Skeletal muscle tissue (tissue), 4 donors: ENCODE results near the gene ENOX2. TPM values are rescaled to one million over a fixed set of nuclear protein-coding genes. Genes with fewer than 3 reads are reported as not detected.
"Not testable (repeated sequence)": the region's sequence is repeated elsewhere in the genome, so short reads cannot be mapped to it uniquely, and the experiment has no call there.

Experiments used
- H3K27ac ChIP-seq: one replicate; pipeline ENCODE4 v1.7.0; 2013; ENCODE audit warnings: mild to moderate bottlenecking, low read depth, low read length, inconsistent platforms
- H3K27me3 ChIP-seq, 3 donors: one replicate each; pipeline ENCODE4 v1.7.0; 2013; ENCODE audit warnings: low read length in 3 of 3; ENCODE audit not compliant: control insufficient read depth in 3 of 3, insufficient read depth in 3 of 3
- H3K36me3 ChIP-seq, 3 donors: one replicate each; pipeline ENCODE4 v1.7.0; 2013; ENCODE audit warnings: low read length in 3 of 3; ENCODE audit not compliant: control insufficient read depth in 3 of 3, insufficient read depth in 3 of 3
- H3K4me1 ChIP-seq, 3 donors: one replicate each; pipeline ENCODE4 v1.7.0; 2013; ENCODE audit warnings: low read length in 3 of 3, mild to moderate bottlenecking in 3 of 3; ENCODE audit not compliant: control insufficient read depth in 3 of 3, insufficient read depth in 3 of 3
- H3K4me3 ChIP-seq, 3 donors: one replicate each; pipeline ENCODE4 v1.7.0; 2013; ENCODE audit warnings: low read length in 3 of 3
- H3K9ac ChIP-seq, 3 donors: one replicate each; pipeline ENCODE4 v1.7.0; 2013; ENCODE audit warnings: low read length in 3 of 3, mild to moderate bottlenecking in 3 of 3, moderate library complexity in 2 of 3, low read depth in 1 of 3
- H3K9me3 ChIP-seq, 3 donors: one replicate each; pipeline ENCODE4 v1.7.0; 2013; ENCODE audit warnings: low read length in 3 of 3; ENCODE audit not compliant: control insufficient read depth in 3 of 3
- total RNA-seq: library from RNA; depleted of rRNA; stranded (reverse); fragments of >200 nt; gene quantifications from one replicate; pipeline ENCODE4 v1.2.3, GENCODE V29; 2014
- donor health status: Osteomylitis.

ENOX2 gene
- total RNA-seq, 1 donor from 2014 or later: 11.5 TPM

DNA sequence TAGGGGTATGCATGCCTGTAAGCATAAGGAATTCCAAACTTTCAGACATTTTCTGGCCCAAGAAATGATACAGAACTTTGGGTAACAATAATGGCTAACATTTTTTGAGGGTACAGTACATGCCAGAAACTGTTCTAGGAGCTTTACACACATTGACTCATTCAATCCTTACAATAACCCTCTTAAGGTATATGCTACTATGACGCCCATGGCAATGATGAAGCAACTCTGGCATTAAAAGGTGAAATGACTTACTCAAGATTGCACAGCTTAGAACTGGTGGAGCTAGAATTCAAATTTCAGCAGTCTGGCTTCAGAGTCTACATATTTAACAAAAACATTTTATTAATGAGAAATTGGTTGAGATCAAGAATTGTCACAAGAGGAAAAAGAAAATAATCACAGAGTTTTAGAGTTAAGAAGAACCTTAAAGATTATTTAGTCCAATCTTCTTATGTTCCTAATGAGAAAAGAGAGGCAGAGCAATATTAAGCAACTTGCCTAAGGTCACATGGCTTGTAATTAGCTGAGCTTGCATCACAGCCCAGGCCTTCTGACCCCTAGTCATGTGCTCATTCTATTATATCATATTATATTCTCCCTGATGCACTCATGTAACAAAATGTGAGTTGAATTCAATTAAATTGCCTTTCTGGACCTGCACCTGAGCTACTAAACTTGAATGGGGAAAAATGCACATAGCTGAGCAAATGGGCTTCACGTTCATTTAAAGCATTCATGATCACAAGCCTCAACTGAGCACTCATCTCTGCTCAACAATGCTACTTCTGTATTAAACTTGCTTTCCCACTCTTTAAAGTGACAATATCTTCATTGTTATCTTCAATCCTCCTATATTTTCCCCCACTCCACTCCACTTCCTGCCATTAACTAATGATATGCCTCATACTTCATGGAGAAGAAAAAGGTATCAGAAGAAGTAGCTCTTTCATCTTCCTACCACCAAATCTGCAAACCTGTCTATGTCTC is 73.2 kb downstream of the ENOX2 start:
- Histone ChIP-seq H3K9ac (no peak overlapping the region), H3K9me3 (no peaks in the 10 kb centered on the region), H3K27ac (no peak overlapping the region), H3K4me1 (peaks cover 0 to 3% (median 2%) of the 10 kb centered on the region in 3 donors), H3K4me3 (no peak overlapping the region), H3K27me3 (no peaks in the 10 kb centered on the region), H3K36me3 (no peaks in the 10 kb centered on the region)

DNA sequence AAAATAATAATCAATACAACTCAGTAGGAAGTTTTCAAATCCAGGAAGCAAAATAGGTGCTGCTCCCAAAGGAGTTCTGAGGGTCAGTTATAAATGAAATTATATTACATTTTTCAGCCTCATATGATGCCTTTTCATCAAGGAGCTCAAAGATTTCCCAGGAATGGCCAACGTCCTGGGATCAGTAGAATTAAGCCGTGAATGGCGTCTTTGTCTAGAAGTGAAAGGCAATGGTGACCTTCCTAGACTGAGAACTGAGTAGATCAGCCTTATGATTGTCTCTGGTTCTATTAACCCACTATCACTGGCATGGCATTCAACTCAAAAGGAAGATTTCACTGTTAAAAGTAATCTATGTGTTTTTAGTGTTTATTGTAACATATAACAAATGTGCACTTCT is 74.4 kb downstream of the ENOX2 start:
- Histone ChIP-seq H3K27ac (no peak overlapping the region), H3K27me3 (no peaks in the 10 kb centered on the region), H3K4me3 (no peak overlapping the region), H3K9ac (no peak overlapping the region), H3K36me3 (no peaks in the 10 kb centered on the region), H3K4me1 (peaks cover 0 to 3% (median 0%) of the 10 kb centered on the region in 3 donors), H3K9me3 (no peaks in the 10 kb centered on the region)

DNA sequence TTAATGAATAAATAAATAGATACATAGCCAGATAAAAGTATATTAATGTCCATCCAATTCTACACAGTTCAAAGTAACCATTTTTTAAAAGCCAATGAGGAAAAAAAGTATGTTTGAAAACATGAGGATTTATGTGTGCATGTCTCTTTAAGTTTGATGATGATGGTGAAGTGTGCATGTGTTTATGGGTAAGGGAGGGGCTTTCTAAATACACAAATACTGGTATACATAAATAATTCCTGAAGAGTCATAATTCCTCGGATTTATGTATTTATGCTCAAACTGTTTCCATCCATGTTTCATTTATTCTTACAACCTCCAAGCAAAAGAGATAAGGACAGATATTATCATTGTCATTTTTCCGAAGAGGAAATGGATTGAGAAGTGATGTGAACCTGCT is 75.4 kb downstream of the ENOX2 start:
- H3K9me3 ChIP-seq: no peaks in the 10 kb centered on the region
- no peak overlapping the region for H3K27ac ChIP-seq
- H3K27me3 ChIP-seq: no peaks in the 10 kb centered on the region
- H3K9ac ChIP-seq: no peak overlapping the region
- H3K4me3 ChIP-seq: no peak overlapping the region
- H3K36me3 ChIP-seq: no peaks in the 10 kb centered on the region
- no peaks in the 10 kb centered on the region for H3K4me1 ChIP-seq

- Histone ChIP-seq H3K4me3 (no peak overlapping the region), H3K36me3 (no peaks in the 10 kb centered on the region), H3K27me3 (no peaks in the 10 kb centered on the region), H3K9me3 (no peaks in the 10 kb centered on the region), H3K4me1 (no peaks in the 10 kb centered on the region), H3K27ac (no peak overlapping the region), H3K9ac (no peak overlapping the region)
Observed at GRCh38 chrX:130826249-130826648, 76.8 kb downstream of the ENOX2 start.

- no peaks in the 10 kb centered on the region for H3K4me1 ChIP-seq
- H3K9ac ChIP-seq: no peak overlapping the region
- H3K36me3 ChIP-seq: no peaks in the 10 kb centered on the region
- H3K9me3 ChIP-seq: no peaks in the 10 kb centered on the region
- H3K27ac ChIP-seq: no peak overlapping the region
- H3K27me3 ChIP-seq: no peaks in the 10 kb centered on the region
- no peak overlapping the region for H3K4me3 ChIP-seq
Observed at GRCh38 chrX:130825525-130825924, 77.5 kb downstream of the ENOX2 start.

GRCh38 chrX:130819367-130819766 is 83.6 kb downstream of the ENOX2 start:
- not testable (repeated sequence) for H3K9ac ChIP-seq, H3K27ac ChIP-seq, H3K36me3 ChIP-seq, H3K4me1 ChIP-seq, H3K27me3 ChIP-seq, H3K4me3 ChIP-seq, H3K9me3 ChIP-seq

DNA sequence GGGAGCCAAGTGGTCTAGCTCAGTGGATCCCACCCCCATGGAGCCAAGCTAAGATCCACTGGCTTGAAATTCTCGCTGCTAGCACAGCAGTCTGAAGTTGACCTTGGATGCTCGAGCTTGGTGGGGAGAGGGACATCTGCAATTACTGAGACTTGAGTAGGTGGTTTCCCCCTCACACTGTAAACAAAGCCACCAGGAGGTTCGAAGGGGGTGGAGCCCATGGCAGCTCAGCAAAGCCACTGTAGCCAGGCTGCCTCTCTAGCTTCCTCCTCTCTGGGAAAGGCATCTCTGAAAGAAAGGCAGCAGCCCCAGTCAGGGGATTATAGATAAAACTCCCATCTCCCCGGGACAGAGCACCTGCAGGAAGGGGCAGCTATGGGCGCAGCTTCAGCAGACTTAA is 89.1 kb downstream of the ENOX2 start:
- H3K9me3 ChIP-seq, H3K27ac ChIP-seq, H3K36me3 ChIP-seq, H3K9ac ChIP-seq, H3K27me3 ChIP-seq, H3K4me3 ChIP-seq, H3K4me1 ChIP-seq: not testable (repeated sequence)

DNA sequence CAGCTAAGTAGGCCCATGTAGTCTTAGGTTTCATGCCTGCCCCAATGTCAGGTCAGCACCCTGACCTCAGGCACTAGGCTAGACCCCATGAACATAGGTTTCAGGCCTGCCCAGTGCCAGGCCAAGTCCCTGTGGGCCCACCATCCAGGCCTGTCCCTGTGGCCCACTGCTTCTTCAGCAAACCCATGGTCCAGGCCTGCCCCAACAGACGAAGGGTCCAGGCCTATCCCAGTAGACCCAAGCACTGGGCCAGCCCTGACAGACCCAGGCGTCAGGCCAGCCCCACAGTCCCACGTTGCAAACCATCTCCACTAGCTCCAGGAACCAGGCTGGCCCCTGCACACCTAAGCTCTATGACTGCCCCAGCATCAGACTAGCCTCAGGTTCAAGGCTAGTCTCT is 92.4 kb downstream of the ENOX2 start:
- no peaks in the 10 kb centered on the region for H3K9me3 ChIP-seq
- H3K27ac ChIP-seq: no peak overlapping the region

DNA sequence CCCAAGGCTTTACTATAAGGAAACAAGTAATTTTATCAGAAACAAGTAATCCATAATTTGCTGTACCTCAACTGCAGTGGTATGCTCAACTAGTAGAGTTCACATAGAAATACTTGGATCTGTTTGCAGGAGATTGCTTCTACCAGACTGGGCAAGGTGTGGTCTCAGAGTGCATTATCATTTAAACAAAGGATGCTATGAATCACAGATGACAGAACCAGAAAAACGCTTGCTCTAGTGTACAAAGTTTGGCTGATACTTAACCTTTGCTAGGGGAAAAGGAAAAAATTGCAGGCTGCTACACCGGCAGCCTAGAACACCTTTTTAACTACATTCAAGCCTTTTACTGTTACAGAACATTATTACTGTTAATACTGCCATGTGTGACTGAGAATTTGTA is 97.1 kb downstream of the ENOX2 start:
- Histone ChIP-seq H3K27me3 (no peaks in the 10 kb centered on the region), H3K4me3 (no peak overlapping the region), H3K9me3 (no peaks in the 10 kb centered on the region), H3K9ac (no peak overlapping the region), H3K36me3 (no peaks in the 10 kb centered on the region), H3K4me1 (no peaks in the 10 kb centered on the region), H3K27ac (no peak overlapping the region)

More for the DNA sequence above, 92.4 kb downstream of the ENOX2 start:
- H3K4me3 ChIP-seq: no peak overlapping the region
- H3K4me1 ChIP-seq: no peaks in the 10 kb centered on the region
- no peak overlapping the region for H3K9ac ChIP-seq
- H3K36me3 ChIP-seq: no peaks in the 10 kb centered on the region
- no peaks in the 10 kb centered on the region for H3K27me3 ChIP-seq

DNA sequence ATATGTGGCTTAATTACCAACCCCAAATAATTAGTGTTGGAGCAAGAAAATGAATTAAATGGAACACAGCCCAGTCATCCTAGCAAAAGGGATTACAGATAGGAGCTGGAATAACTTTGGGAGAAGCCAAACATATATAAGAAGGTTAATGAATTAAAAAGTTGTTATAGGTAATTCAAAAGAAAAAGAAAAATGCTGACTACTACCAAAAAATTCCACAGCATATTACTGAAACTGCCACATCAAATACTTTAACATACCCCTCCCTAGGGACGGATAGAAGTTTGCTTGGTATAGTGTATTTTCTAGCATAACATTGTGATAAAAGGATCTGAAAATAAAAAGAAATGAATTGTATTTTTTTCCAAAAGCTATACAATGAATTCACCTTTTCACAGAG is 99.5 kb downstream of the ENOX2 start:
- Histone ChIP-seq H3K27ac (no peak overlapping the region), H3K36me3 (no peaks in the 10 kb centered on the region), H3K9ac (no peak overlapping the region), H3K27me3 (no peaks in the 10 kb centered on the region), H3K9me3 (no peaks in the 10 kb centered on the region), H3K4me1 (no peaks in the 10 kb centered on the region), H3K4me3 (no peak overlapping the region)
